ENCODE data around the gene CARM1. TPM values are rescaled to one million over a fixed set of nuclear protein-coding genes. Genes with fewer than 3 reads are reported as not detected.

The CARM1 gene
- total RNA-seq, 2 donors from 2014 or later = 18.5 to 21.2 TPM

DNA sequence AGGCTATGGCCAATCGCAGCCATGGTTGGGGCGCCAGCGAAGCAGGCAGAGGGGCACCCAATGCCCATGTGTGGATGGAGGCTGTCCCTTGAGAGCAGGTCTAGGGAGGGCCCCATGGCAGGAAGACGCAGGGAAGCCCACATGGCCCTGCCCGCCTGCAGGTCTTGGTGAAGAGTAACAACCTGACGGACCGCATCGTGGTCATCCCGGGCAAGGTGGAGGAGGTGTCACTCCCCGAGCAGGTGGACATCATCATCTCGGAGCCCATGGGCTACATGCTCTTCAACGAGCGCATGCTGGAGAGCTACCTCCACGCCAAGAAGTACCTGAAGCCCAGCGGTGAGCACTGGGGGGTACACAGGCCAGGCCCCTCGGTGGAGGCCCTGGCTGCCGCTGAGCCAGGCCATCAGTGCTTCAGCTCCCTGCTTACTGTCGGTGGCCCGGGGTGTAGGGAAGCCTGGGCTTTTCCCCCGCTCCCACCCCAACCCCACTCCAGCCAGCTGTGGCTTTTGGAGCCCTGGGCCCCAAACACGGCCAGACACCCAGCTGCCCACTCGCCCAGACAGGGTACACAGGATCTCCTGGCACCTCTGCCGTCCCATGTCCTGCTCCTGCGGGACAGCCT is 42.5 kb downstream of the CARM1 start:
- Histone ChIP-seq H3K4me3 (no peak overlapping the region), H3K27ac (no peak overlapping the region), H3K4me1 (ENCODE audit: control insufficient read depth in 1 of 2, low read depth in 2 of 2) (no peaks in the 10 kb centered on the region), H3K36me3 (peaks cover 47% of the 10 kb centered on the region), H3K27me3 (replicated peaks; ENCODE audit: insufficient read depth) (no peaks in the 10 kb centered on the region), H3K9me3 (no peaks in the 10 kb centered on the region)
- no peak for DNase-seq (ENCODE audit: low spot score)
- TF ChIP-seq, protein P1, sequence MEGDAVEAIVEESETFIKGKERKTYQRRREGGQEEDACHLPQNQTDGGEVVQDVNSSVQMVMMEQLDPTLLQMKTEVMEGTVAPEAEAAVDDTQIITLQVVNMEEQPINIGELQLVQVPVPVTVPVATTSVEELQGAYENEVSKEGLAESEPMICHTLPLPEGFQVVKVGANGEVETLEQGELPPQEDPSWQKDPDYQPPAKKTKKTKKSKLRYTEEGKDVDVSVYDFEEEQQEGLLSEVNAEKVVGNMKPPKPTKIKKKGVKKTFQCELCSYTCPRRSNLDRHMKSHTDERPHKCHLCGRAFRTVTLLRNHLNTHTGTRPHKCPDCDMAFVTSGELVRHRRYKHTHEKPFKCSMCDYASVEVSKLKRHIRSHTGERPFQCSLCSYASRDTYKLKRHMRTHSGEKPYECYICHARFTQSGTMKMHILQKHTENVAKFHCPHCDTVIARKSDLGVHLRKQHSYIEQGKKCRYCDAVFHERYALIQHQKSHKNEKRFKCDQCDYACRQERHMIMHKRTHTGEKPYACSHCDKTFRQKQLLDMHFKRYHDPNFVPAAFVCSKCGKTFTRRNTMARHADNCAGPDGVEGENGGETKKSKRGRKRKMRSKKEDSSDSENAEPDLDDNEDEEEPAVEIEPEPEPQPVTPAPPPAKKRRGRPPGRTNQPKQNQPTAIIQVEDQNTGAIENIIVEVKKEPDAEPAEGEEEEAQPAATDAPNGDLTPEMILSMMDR (IDR thresholded peaks at IDR 0.05) = no peak
- ATAC-seq (ENCODE audit: insufficient number of reproducible peaks, low FRiP score, low read depth) = no peak

DNA sequence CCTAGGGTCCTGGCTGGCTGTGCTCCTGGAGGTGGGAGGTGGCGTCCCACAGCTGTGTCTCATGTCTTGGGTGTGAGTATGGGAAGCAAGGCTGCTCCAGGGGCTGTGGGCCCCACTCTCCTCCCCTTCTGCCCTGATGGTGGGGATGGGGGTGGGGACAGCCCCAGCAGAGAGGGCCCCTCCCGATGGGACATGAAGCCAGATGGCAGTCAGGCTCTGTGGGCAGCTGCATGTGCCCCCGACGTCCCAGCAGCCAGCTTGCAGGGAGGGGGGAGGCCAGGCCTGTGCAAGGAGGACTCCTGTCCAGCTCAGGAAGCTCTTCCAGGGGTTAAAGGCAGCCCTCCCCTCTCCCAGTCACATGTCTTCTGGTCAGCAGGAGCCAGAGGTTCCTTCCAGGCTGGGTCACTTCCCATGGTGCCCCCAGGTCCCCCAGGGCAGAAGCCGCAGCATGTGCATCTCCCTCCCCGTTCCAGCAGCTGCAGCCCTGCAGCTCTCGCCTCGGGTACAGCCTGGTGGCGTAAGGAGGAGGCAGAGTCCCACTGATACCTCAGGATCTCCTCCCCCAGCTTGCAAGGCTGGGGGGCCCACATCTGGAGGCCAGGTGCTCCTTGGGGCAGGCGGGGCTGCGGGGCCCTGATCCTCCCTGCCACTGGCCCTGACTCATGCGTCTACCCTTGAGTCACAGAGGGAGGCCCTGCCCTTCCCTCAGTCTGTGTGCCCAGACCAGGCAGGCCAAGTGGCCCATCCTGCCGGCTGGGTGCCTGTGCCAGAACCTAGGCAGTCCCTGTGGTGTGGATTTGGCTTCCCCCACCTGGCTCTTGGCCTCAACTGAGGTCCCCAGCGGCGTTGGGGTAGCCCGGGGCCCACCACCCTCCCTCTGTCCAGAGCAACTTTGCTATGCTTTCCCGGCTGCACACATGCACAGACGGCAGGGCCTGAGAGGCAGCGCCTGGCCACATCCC is 44.1 kb downstream of the CARM1 start:
- H3K27ac ChIP-seq = no peak overlapping the region
- TF ChIP-seq, protein P1 (IDR thresholded peaks at IDR 0.05) = no peak

DNA sequence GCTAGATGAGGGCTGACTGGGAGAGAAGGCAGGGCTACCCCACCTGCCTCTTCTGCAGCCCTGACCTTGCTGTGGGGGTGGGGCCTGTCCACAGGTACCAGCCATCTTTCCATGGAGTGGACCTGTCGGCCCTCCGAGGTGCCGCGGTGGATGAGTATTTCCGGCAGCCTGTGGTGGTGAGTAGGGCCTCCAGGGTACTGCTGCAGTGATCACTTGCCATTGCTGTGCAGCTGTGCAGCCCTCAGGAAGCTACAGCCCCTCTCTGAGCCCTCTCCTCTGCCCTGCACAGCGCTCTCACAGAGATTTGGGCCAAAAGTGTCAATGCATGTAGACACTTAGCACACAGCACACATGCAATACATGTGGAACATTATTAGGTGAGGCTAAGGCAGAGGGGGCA is 45.2 kb downstream of the CARM1 start:
- no peak for ATAC-seq (ENCODE audit: insufficient number of reproducible peaks, low FRiP score, low read depth)
- Histone ChIP-seq H3K27ac (no peak overlapping the region), H3K4me3 (no peak overlapping the region), H3K27me3 (replicated peaks; ENCODE audit: insufficient read depth) (no peaks in the 10 kb centered on the region), H3K36me3 (peaks cover 48% of the 10 kb centered on the region), H3K9me3 (no peaks in the 10 kb centered on the region), H3K4me1 (ENCODE audit: control insufficient read depth in 1 of 2, low read depth in 2 of 2) (no peaks in the 10 kb centered on the region)
- no peak for DNase-seq (ENCODE audit: low spot score)
- TF ChIP-seq, protein P1 (IDR thresholded peaks at IDR 0.05) = no peak

More for the DNA sequence above, 44.1 kb downstream of the CARM1 start:
- Histone ChIP-seq H3K36me3 (peaks cover 44% of the 10 kb centered on the region), H3K9me3 (no peaks in the 10 kb centered on the region), H3K4me3 (no peak overlapping the region), H3K4me1 (ENCODE audit: control insufficient read depth in 1 of 2, low read depth in 2 of 2) (no peaks in the 10 kb centered on the region), H3K27me3 (replicated peaks; ENCODE audit: insufficient read depth) (no peaks in the 10 kb centered on the region)
- DNase-seq (ENCODE audit: low spot score) (no peak), ATAC-seq (ENCODE audit: insufficient number of reproducible peaks, low FRiP score, low read depth) (no peak)

DNA sequence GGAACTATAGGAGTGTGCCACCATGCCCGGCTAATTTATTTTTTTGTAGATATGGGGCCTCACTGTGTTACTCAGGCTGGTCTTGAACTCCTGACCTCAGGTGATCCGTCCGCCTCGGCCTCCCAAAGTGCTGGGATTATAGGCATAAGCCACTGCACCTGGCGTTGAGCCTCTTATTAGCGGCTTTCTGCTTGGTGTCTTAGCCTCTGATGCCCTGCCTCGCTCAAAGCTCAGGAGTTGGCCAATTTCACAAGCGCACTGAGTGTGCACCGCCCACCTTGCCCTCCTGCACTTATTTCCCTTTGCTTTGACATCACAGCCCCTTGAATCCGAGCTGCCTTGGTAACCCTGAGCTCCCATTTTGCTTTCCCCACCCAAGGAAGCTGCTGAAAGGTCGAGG is 47.0 kb downstream of the CARM1 start:
- Histone ChIP-seq H3K4me3 (no peak overlapping the region), H3K4me1 (ENCODE audit: control insufficient read depth in 1 of 2, low read depth in 2 of 2) (no peaks in the 10 kb centered on the region), H3K36me3 (peaks cover 42% of the 10 kb centered on the region), H3K27ac (no peak overlapping the region), H3K27me3 (replicated peaks; ENCODE audit: insufficient read depth) (no peaks in the 10 kb centered on the region), H3K9me3 (no peaks in the 10 kb centered on the region)
- TF ChIP-seq, protein P1 (IDR thresholded peaks at IDR 0.05) = no peak
- no peak for DNase-seq (ENCODE audit: low spot score)
- ATAC-seq (ENCODE audit: insufficient number of reproducible peaks, low FRiP score, low read depth) = no peak

Data from thoracic aorta (tissue), 2 donors.